Skeletal muscle cell (primary cell): ENCODE results near the gene PALD1.

ENCODE experiments used
- DNase-seq: peaks from one replicate; pipeline ENCODE4 v3.0.0-alpha.2; 2010; ENCODE audit warnings: low read depth
- H3K4me3 ChIP-seq: 2 replicates; pipeline ENCODE4 v1.5.1; 2011; ENCODE audit warnings: low read depth, mild to moderate bottlenecking, control low read depth, low read length, moderate library complexity

The PALD1 gene

GRCh38 chr10:70528741-70529362, 50.3 kb downstream of the PALD1 start:
- no peak for DNase-seq
- H3K4me3 ChIP-seq = no peak overlapping the region

GRCh38 chr10:70529848-70530247, 51.3 kb downstream of the PALD1 start:
- no peak for DNase-seq
- H3K4me3 ChIP-seq = no peak overlapping the region

- H3K4me3 ChIP-seq = no peak overlapping the region
- DNase-seq = no peak
Observed at GRCh38 chr10:70530315-70530714, 51.7 kb downstream of the PALD1 start.

GRCh38 chr10:70532554-70533188, 54.1 kb downstream of the PALD1 start:
- no peak for DNase-seq
- no peak overlapping the region for H3K4me3 ChIP-seq

- DNase-seq = no peak
- H3K4me3 ChIP-seq = no peak overlapping the region
Observed at GRCh38 chr10:70533189-70533558, 54.6 kb downstream of the PALD1 start.

GRCh38 chr10:70534281-70534680, 55.7 kb downstream of the PALD1 start:
- no peak overlapping the region for H3K4me3 ChIP-seq
- DNase-seq = no peak

GRCh38 chr10:70535001-70535400, 56.4 kb downstream of the PALD1 start:
- DNase-seq = no peak
- H3K4me3 ChIP-seq = no peak overlapping the region

GRCh38 chr10:70535451-70535850, 56.9 kb downstream of the PALD1 start:
- no peak overlapping the region for H3K4me3 ChIP-seq
- no peak for DNase-seq

- no peak for DNase-seq
- no peak overlapping the region for H3K4me3 ChIP-seq
Observed at GRCh38 chr10:70536196-70536861, 57.8 kb downstream of the PALD1 start.

GRCh38 chr10:70537398-70538194, 59.0 kb downstream of the PALD1 start:
- no peak overlapping the region for H3K4me3 ChIP-seq
- DNase-seq = no peak

- DNase-seq = no peak
- no peak overlapping the region for H3K4me3 ChIP-seq
Observed at GRCh38 chr10:70538195-70538520, 59.6 kb downstream of the PALD1 start.

- H3K4me3 ChIP-seq = no peak overlapping the region
- DNase-seq = no peak
Observed at GRCh38 chr10:70538731-70539338, 60.3 kb downstream of the PALD1 start.

GRCh38 chr10:70539471-70539870, 60.9 kb downstream of the PALD1 start:
- no peak overlapping the region for H3K4me3 ChIP-seq
- no peak for DNase-seq

- no peak overlapping the region for H3K4me3 ChIP-seq
- no peak for DNase-seq
Observed at GRCh38 chr10:70540089-70540788, 61.7 kb downstream of the PALD1 start.

GRCh38 chr10:70540789-70541360, 62.3 kb downstream of the PALD1 start:
- no peak for DNase-seq

GRCh38 chr10:70541736-70542564, 63.4 kb downstream of the PALD1 start:
- DNase-seq = no peak
- H3K4me3 ChIP-seq = no peak overlapping the region

More at GRCh38 chr10:70540789-70541360, 62.3 kb downstream of the PALD1 start:
- no peak overlapping the region for H3K4me3 ChIP-seq

- DNase-seq = no peak
- no peak overlapping the region for H3K4me3 ChIP-seq
Observed at GRCh38 chr10:70542565-70542938, 64.0 kb downstream of the PALD1 start.

GRCh38 chr10:70543911-70544310, 65.3 kb downstream of the PALD1 start:
- no peak for DNase-seq
- H3K4me3 ChIP-seq = no peak overlapping the region
